ENCODE measurements around the gene MIDN.

MIDN gene

GRCh38 chr19:1220976-1221903 lies 27.1 kb upstream of the MIDN start:
- in situ Hi-C loops (cut with MboI; ENCODE audit: low sequenced_read_pairs), result no loop called here

- in situ Hi-C loops (cut with MboI; ENCODE audit: low sequenced_read_pairs), result no loop called here
These were observed 26.5 kb upstream of the MIDN start for GRCh38 chr19:1221904-1222255.

GRCh38 chr19:1222394-1222793 lies 26.0 kb upstream of the MIDN start:
- in situ Hi-C loops (cut with MboI; ENCODE audit: low sequenced_read_pairs), result no loop called here

GRCh38 chr19:1223018-1223855 lies 25.1 kb upstream of the MIDN start:
- in situ Hi-C loops (cut with MboI; ENCODE audit: low sequenced_read_pairs), result no loop called here

GRCh38 chr19:1224047-1224825 lies 24.1 kb upstream of the MIDN start:
- in situ Hi-C loops (cut with MboI; ENCODE audit: low sequenced_read_pairs), result no loop called here

- in situ Hi-C loops (cut with MboI; ENCODE audit: low sequenced_read_pairs), result no loop called here
These were observed 23.5 kb upstream of the MIDN start for GRCh38 chr19:1224847-1225246.

- in situ Hi-C loops (cut with MboI; ENCODE audit: low sequenced_read_pairs), result no loop called here
These were observed 22.8 kb upstream of the MIDN start for GRCh38 chr19:1225440-1226226.

- in situ Hi-C loops (cut with MboI; ENCODE audit: low sequenced_read_pairs), result no loop called here
These were observed 22.2 kb upstream of the MIDN start for GRCh38 chr19:1226227-1226518.

GRCh38 chr19:1226522-1227303 lies 21.7 kb upstream of the MIDN start:
- in situ Hi-C loops (cut with MboI; ENCODE audit: low sequenced_read_pairs), result no loop called here

GRCh38 chr19:1227304-1228054 lies 20.9 kb upstream of the MIDN start:
- in situ Hi-C loops (cut with MboI; ENCODE audit: low sequenced_read_pairs), result no loop called here

- in situ Hi-C loops (cut with MboI; ENCODE audit: low sequenced_read_pairs), result no loop called here
These were observed 20.0 kb upstream of the MIDN start for GRCh38 chr19:1228161-1228957.

- in situ Hi-C loops (cut with MboI; ENCODE audit: low sequenced_read_pairs), result no loop called here
These were observed 19.1 kb upstream of the MIDN start for GRCh38 chr19:1229056-1229923.

- in situ Hi-C loops (cut with MboI; ENCODE audit: low sequenced_read_pairs), result no loop called here
These were observed 18.2 kb upstream of the MIDN start for GRCh38 chr19:1229924-1230782.

- in situ Hi-C loops (cut with MboI; ENCODE audit: low sequenced_read_pairs), result no loop called here
These were observed 17.4 kb upstream of the MIDN start for GRCh38 chr19:1230783-1231489.

GRCh38 chr19:1231729-1232637 lies 16.4 kb upstream of the MIDN start:
- in situ Hi-C loops (cut with MboI; ENCODE audit: low sequenced_read_pairs), result no loop called here

All from HL-60/S4 treated with retinoic acid at 250 ng/mL for 4 days and 3 days (cell line).